NT2/D1 (cell line): ENCODE measurements around the gene TOM1L2.

ENCODE experiments used
- SUZ12 ChIP-seq: IDR thresholded peaks from 2 replicates; pipeline ENCODE4 v1.6.1; 2011; ENCODE audit not compliant: insufficient read length, insufficient read depth; ENCODE audit errors: extremely low read depth
- YY1 ChIP-seq: IDR thresholded peaks from 2 replicates; pipeline ENCODE4 v1.6.1; 2011; ENCODE audit not compliant: insufficient read length, insufficient read depth
- ZNF274 ChIP-seq: IDR thresholded peaks from 2 replicates; pipeline ENCODE4 v1.6.1; 2011; ENCODE audit warnings: mild to moderate bottlenecking, low read depth, low read length

GRCh38 chr17:18018411-18018921, 46.3 kb upstream of the TOM1L2 start:
- TF ChIP-seq YY1 = no peak
- no peak for TF ChIP-seq ZNF274
- no peak for TF ChIP-seq SUZ12
